HepG2 (cell line): ENCODE results near the gene LTK. TPM values are rescaled to one million over a fixed set of nuclear protein-coding genes. Genes with fewer than 3 reads are reported as not detected.

ENCODE experiments used
- HNRNPL ChIP-seq: fragments of 200-400 bp; formaldehyde crosslinking; IDR thresholded peaks from 2 replicates; pipeline ENCODE4 v1.6.1; 2017; ENCODE audit warnings: mild to moderate bottlenecking, low read depth, low read length
- NKX3-1 ChIP-seq: sonication (generic); formaldehyde crosslinking; IDR thresholded peaks from 2 replicates; pipeline ENCODE4 v1.5.0; 2020; ENCODE audit warnings: missing genetic modification reagents
- NR2F6 ChIP-seq, 2 experiments: IDR thresholded peaks; 2 replicates each; pipeline ENCODE4 v1.6.1; 2016; ENCODE audit warnings: antibody characterized with exemption in 1 of 2, mild to moderate bottlenecking in 1 of 2
- polyA plus RNA-seq, 8 experiments: library from polyadenylated mRNA; depleted of rRNA in 3 of 8; stranded (reverse) in 7 of 8; unstranded in 1 of 8; fragments of >200 nt; fragmentation: Illumina TruSeq in 4 of 8; extraction: Trizol in 4 of 8; gene quantifications; 2 replicates each; pipeline versions ENCODE4 v1.2.1 to v1.2.3, GENCODE V29; 2011 to 2016; ENCODE audit warnings: low read depth in 4 of 8, missing spikeins in 1 of 8, mixed read lengths in 1 of 8; ENCODE audit not compliant: insufficient read depth in 1 of 8
- total RNA-seq, 5 experiments: library from RNA; depleted of rRNA; stranded (reverse); fragments of >200 nt; fragmentation: Illumina TruSeq; extraction: Trizol; gene quantifications; 2 replicates each; pipeline ENCODE4 v1.2.3, GENCODE V29; 2016; ENCODE audit warnings: low read depth in 1 of 5
- TF ChIP-seq, protein P1 (sequence below): sonication (generic); formaldehyde crosslinking; IDR thresholded peaks from 2 replicates; pipeline ENCODE4 v1.9.0; 2021; ENCODE audit warnings: mild to moderate bottlenecking, missing genetic modification reagents
- TF ChIP-seq, protein P2 (sequence below): fragments of 450-650 bp; IDR thresholded peaks from 2 replicates; pipeline ENCODE4 v1.6.1; 2016
- TF ChIP-seq, protein P3 (sequence below): sonication (generic); formaldehyde crosslinking; IDR thresholded peaks from 2 replicates; pipeline ENCODE4 v1.5.1; 2020; ENCODE audit warnings: missing genetic modification reagents, mild to moderate bottlenecking, borderline replicate concordance

Gene LTK
- total and polyA plus RNA-seq, 2 of the 13 experiments (the other 11 are each of a cell fraction or from before 2014, with no cell fraction given): 0.01 TPM; not detected in 1

DNA sequence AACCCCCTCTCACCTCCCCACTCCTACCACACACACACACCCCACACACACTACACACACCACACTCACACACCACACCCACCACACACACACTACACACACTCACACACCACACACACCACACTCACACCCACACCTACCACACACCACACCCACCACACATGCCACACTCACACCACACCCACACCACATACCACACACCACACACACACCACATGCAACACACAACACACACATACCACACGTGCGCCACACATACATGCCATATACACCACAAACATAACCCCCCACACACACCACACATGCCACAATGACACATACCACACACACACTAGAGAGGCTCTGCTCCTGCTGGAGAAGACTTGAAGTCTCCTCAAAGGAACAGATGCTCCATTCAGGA is 25.8 kb downstream of the LTK start (continued):
- TF ChIP-seq, protein P1, sequence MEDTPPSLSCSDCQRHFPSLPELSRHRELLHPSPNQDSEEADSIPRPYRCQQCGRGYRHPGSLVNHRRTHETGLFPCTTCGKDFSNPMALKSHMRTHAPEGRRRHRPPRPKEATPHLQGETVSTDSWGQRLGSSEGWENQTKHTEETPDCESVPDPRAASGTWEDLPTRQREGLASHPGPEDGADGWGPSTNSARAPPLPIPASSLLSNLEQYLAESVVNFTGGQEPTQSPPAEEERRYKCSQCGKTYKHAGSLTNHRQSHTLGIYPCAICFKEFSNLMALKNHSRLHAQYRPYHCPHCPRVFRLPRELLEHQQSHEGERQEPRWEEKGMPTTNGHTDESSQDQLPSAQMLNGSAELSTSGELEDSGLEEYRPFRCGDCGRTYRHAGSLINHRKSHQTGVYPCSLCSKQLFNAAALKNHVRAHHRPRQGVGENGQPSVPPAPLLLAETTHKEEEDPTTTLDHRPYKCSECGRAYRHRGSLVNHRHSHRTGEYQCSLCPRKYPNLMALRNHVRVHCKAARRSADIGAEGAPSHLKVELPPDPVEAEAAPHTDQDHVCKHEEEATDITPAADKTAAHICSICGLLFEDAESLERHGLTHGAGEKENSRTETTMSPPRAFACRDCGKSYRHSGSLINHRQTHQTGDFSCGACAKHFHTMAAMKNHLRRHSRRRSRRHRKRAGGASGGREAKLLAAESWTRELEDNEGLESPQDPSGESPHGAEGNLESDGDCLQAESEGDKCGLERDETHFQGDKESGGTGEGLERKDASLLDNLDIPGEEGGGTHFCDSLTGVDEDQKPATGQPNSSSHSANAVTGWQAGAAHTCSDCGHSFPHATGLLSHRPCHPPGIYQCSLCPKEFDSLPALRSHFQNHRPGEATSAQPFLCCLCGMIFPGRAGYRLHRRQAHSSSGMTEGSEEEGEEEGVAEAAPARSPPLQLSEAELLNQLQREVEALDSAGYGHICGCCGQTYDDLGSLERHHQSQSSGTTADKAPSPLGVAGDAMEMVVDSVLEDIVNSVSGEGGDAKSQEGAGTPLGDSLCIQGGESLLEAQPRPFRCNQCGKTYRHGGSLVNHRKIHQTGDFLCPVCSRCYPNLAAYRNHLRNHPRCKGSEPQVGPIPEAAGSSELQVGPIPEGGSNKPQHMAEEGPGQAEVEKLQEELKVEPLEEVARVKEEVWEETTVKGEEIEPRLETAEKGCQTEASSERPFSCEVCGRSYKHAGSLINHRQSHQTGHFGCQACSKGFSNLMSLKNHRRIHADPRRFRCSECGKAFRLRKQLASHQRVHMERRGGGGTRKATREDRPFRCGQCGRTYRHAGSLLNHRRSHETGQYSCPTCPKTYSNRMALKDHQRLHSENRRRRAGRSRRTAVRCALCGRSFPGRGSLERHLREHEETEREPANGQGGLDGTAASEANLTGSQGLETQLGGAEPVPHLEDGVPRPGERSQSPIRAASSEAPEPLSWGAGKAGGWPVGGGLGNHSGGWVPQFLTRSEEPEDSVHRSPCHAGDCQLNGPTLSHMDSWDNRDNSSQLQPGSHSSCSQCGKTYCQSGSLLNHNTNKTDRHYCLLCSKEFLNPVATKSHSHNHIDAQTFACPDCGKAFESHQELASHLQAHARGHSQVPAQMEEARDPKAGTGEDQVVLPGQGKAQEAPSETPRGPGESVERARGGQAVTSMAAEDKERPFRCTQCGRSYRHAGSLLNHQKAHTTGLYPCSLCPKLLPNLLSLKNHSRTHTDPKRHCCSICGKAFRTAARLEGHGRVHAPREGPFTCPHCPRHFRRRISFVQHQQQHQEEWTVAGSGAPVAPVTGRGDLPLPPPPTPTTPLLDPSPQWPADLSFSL: peak; percentile 83
- TF ChIP-seq, protein P2, sequence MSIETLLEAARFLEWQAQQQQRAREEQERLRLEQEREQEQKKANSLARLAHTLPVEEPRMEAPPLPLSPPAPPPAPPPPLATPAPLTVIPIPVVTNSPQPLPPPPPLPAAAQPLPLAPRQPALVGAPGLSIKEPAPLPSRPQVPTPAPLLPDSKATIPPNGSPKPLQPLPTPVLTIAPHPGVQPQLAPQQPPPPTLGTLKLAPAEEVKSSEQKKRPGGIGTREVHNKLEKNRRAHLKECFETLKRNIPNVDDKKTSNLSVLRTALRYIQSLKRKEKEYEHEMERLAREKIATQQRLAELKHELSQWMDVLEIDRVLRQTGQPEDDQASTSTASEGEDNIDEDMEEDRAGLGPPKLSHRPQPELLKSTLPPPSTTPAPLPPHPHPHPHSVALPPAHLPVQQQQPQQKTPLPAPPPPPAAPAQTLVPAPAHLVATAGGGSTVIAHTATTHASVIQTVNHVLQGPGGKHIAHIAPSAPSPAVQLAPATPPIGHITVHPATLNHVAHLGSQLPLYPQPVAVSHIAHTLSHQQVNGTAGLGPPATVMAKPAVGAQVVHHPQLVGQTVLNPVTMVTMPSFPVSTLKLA: 0 out of 2 replicates have a peak, but pooled peaks have one; percentile 9
- TF ChIP-seq NR2F6 (IDR thresholded peaks at IDR 0.05) (no peak), NR2F6 (CRISPR knock-in tag; IDR thresholded peaks at IDR 0.05) (no peak), NKX3-1 (CRISPR knock-in tag) (no peak), HNRNPL (peak; percentile 78)
- TF ChIP-seq, protein P3, sequence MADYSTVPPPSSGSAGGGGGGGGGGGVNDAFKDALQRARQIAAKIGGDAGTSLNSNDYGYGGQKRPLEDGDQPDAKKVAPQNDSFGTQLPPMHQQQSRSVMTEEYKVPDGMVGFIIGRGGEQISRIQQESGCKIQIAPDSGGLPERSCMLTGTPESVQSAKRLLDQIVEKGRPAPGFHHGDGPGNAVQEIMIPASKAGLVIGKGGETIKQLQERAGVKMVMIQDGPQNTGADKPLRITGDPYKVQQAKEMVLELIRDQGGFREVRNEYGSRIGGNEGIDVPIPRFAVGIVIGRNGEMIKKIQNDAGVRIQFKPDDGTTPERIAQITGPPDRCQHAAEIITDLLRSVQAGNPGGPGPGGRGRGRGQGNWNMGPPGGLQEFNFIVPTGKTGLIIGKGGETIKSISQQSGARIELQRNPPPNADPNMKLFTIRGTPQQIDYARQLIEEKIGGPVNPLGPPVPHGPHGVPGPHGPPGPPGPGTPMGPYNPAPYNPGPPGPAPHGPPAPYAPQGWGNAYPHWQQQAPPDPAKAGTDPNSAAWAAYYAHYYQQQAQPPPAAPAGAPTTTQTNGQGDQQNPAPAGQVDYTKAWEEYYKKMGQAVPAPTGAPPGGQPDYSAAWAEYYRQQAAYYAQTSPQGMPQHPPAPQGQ (CRISPR knock-in tag): no peak
